Uterus (tissue), 2 donors: Measurements from ENCODE around the gene SHISA5.

Source experiments
- POLR2A ChIP-seq, 2 donors: fragments of 450-650 bp; IDR thresholded peaks; one replicate each; pipeline ENCODE4 v1.6.1; 2016; ENCODE audit warnings: antibody characterized with exemption in 2 of 2, mild to moderate bottlenecking in 1 of 2, moderate library complexity in 1 of 2
- TF ChIP-seq, protein P1 (sequence below), 4 experiments: fragments of 200-600 bp in 2 of 4; fragments of 450-650 bp in 2 of 4; sonication (generic) in 2 of 4; IDR thresholded peaks; one replicate each; pipeline ENCODE4 v1.5.1; 2016 to 2019; ENCODE audit warnings: antibody characterized with exemption in 4 of 4, mild to moderate bottlenecking in 2 of 4, moderate library complexity in 1 of 4

DNA sequence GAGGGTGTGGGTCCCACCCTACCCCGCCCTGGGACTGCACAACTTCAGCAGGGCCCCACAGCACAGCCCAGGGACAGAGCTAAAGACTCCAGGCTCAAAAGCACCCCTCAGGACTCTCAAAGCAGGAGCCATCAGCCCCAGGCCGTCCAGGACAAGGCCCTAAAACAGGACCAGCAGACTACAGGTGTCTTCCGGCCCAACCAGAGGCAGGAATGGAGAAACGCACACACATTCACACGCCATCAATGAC is 31.4 kb downstream of the SHISA5 start:
- TF ChIP-seq, protein P1, sequence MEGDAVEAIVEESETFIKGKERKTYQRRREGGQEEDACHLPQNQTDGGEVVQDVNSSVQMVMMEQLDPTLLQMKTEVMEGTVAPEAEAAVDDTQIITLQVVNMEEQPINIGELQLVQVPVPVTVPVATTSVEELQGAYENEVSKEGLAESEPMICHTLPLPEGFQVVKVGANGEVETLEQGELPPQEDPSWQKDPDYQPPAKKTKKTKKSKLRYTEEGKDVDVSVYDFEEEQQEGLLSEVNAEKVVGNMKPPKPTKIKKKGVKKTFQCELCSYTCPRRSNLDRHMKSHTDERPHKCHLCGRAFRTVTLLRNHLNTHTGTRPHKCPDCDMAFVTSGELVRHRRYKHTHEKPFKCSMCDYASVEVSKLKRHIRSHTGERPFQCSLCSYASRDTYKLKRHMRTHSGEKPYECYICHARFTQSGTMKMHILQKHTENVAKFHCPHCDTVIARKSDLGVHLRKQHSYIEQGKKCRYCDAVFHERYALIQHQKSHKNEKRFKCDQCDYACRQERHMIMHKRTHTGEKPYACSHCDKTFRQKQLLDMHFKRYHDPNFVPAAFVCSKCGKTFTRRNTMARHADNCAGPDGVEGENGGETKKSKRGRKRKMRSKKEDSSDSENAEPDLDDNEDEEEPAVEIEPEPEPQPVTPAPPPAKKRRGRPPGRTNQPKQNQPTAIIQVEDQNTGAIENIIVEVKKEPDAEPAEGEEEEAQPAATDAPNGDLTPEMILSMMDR (IDR thresholded peaks at IDR 0.05), result no peak
- no peak for TF ChIP-seq POLR2A (IDR thresholded peaks at IDR 0.05)
